Esophagus muscularis mucosa (tissue), 4 donors: Measurements from ENCODE around the gene PPP6R1. TPM values are rescaled to one million over a fixed set of nuclear protein-coding genes. Genes with fewer than 3 reads are reported as not detected.

ENCODE experiments used
- DNase-seq: peaks from one replicate; pipeline ENCODE4 v3.0.0-alpha.2; 2017; ENCODE audit errors: extremely low spot score
- H3K27ac ChIP-seq, 4 donors: fragments of 200-600 bp; sonication (generic); replicated peaks in 1 of 4; 1 replicate in 3 of 4; 2 replicates in 1 of 4; pipeline ENCODE4 v1.5.1; 2016 to 2019; ENCODE audit warnings: mild to moderate bottlenecking in 1 of 4
- H3K27me3 ChIP-seq, 4 donors: fragments of 200-600 bp; sonication (generic); one replicate each; pipeline versions ENCODE4 v1.5.1 to v1.6.0; 2016 to 2019
- H3K36me3 ChIP-seq, 4 donors: fragments of 200-600 bp; sonication (generic); one replicate each; pipeline ENCODE4 v1.5.1; 2016 to 2019
- H3K4me1 ChIP-seq, 4 donors: fragments of 200-600 bp; sonication (generic); one replicate each; pipeline ENCODE4 v1.5.1; 2016 to 2019
- H3K4me3 ChIP-seq, 4 donors: fragments of 200-600 bp; sonication (generic); 1 replicate in 2 of 4; 2 replicates in 2 of 4; pipeline ENCODE4 v1.5.1; 2016 to 2019; ENCODE audit warnings: mild to moderate bottlenecking in 4 of 4, moderate library complexity in 1 of 4
- H3K9me3 ChIP-seq, 4 donors: fragments of 200-600 bp; sonication (generic); 1 replicate in 3 of 4; 2 replicates in 1 of 4; pipeline ENCODE4 v1.5.1; 2016 to 2019
- EP300 ChIP-seq: sonication (generic); formaldehyde crosslinking; IDR thresholded peaks from one replicate; pipeline ENCODE4 v1.6.1; 2017; ENCODE audit warnings: antibody characterized with exemption
- POLR2A ChIP-seq: fragments of 450-650 bp; IDR thresholded peaks from one replicate; pipeline ENCODE4 v1.6.1; 2017; ENCODE audit warnings: antibody characterized with exemption, moderate library complexity, mild to moderate bottlenecking, low read depth
- POLR2AphosphoS5 ChIP-seq, 2 donors: sonication (generic); formaldehyde crosslinking; IDR thresholded peaks; one replicate each; pipeline ENCODE4 v1.6.1; 2017; ENCODE audit warnings: antibody characterized with exemption in 2 of 2
- WGBS: methylation state at CpG from one replicate; pipeline ENCODE4 v1.1.5; 2018; 5-methylcytosine and 5-hydroxymethylcytosine counted together
- intact Hi-C: fragments of 100-400 bp; cut with DNase I; formaldehyde crosslinking; loops from one replicate; pipeline ENCODE4 v1.15.1; 2023
- total RNA-seq, 4 donors: library from RNA; depleted of rRNA; stranded (reverse); fragments of >200 nt; gene quantifications; one replicate each; pipeline versions ENCODE4 v1.1.0 to v1.2.1, GENCODE V29; 2016
- TF ChIP-seq, protein P1 (sequence below), 3 experiments: fragments of 200-600 bp in 2 of 3; fragments of 450-650 bp in 1 of 3; sonication (generic) in 2 of 3; IDR thresholded peaks; one replicate each; pipeline ENCODE4 v1.5.1; 2017 to 2019; ENCODE audit warnings: antibody characterized with exemption in 3 of 3, mild to moderate bottlenecking in 2 of 3, moderate library complexity in 1 of 3

The PPP6R1 gene
- total RNA-seq, 4 donors from 2014 or later = 37.4 to 75.5 (median 45.6) TPM

DNA sequence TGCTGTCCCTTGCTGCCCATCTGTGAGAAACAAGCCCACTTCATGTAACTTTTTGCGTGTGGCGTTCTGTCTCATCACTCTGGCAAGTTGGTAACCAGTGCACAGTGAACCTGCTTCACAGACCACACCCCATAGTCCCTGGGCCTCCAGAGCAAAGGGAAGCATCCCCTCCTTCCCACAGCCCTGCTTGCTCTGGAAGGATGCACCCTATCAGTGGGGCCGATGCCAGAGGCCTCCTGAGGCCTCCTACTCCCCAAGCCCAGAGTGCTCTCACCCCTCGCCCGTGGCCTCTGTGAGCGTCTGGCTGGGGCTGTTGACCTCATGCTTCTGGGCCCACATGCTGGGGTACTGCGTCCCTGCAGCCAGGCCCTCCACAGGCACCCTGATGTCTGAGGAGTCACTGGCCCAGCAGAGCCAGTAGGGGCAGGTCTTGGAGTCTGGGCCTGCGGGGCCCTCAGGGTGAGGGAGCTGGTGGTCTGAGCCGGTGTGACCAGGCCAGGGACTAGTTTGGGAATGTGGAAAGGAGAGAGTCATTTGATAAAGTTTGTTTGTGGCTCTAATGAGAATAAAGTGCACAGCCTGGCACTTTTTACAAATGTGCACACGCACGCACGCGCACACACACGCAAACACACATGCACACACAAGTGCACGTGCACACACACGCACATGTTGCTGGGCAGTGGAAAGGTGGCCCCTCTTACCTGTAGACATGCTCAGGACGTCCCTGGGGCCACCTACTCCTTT is 35.4 kb downstream of the PPP6R1 start:
- Histone ChIP-seq H3K9me3 (peaks cover 0 to 7% (median 0%) of the 10 kb centered on the region in 4 donors), H3K36me3 (peaks cover 0 to 31% (median 28%) of the 10 kb centered on the region in 4 donors), H3K27ac (no peak overlapping the region), H3K4me3 (no peak overlapping the region), H3K27me3 (no peaks in the 10 kb centered on the region), H3K4me1 (peaks cover 0 to 3% (median 0%) of the 10 kb centered on the region in 4 donors)
- WGBS = 89% methylated on average over 14 of the region's 17 CpGs
- no peak for DNase-seq
- intact Hi-C loops = no loop called here
- TF ChIP-seq, protein P1, sequence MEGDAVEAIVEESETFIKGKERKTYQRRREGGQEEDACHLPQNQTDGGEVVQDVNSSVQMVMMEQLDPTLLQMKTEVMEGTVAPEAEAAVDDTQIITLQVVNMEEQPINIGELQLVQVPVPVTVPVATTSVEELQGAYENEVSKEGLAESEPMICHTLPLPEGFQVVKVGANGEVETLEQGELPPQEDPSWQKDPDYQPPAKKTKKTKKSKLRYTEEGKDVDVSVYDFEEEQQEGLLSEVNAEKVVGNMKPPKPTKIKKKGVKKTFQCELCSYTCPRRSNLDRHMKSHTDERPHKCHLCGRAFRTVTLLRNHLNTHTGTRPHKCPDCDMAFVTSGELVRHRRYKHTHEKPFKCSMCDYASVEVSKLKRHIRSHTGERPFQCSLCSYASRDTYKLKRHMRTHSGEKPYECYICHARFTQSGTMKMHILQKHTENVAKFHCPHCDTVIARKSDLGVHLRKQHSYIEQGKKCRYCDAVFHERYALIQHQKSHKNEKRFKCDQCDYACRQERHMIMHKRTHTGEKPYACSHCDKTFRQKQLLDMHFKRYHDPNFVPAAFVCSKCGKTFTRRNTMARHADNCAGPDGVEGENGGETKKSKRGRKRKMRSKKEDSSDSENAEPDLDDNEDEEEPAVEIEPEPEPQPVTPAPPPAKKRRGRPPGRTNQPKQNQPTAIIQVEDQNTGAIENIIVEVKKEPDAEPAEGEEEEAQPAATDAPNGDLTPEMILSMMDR (IDR thresholded peaks at IDR 0.05) = no peak
- TF ChIP-seq POLR2AphosphoS5 (IDR thresholded peaks at IDR 0.05) (no peak), POLR2A (no peak), EP300 (no peak)

DNA sequence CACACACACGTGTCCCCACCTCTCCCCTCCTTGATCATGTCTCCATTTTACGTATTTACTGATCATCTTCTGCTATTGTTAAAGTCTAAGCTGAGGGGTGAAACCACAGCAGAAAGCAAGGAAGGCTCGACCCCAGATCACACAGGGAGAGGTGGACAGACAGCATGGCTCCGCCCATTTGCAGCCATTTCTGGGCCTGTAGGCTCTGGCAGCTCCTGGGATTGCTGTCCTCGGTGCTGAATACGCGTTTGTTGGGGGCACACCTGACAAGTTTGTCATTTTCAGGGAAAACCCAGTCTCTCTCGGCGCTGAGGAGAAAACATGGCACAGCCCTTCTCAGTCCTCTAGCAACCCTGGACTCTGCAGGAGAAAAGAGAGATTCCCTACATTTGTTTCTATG is 38.3 kb downstream of the PPP6R1 start:
- WGBS = 80% methylated on average over 9 of the region's 9 CpGs
- intact Hi-C loops = no loop called here
- Histone ChIP-seq H3K4me3 (no peak overlapping the region), H3K27ac (no peak overlapping the region), H3K27me3 (peaks cover 0 to 17% (median 2%) of the 10 kb centered on the region in 4 donors), H3K36me3 (peaks cover 0 to 4% (median 2%) of the 10 kb centered on the region in 4 donors), H3K4me1 (peaks cover 5 to 15% (median 14%) of the 10 kb centered on the region in 4 donors), H3K9me3 (peaks cover 0 to 7% (median 0%) of the 10 kb centered on the region in 4 donors)
- no peak for DNase-seq
- TF ChIP-seq, protein P1 (IDR thresholded peaks at IDR 0.05) = no peak

DNA sequence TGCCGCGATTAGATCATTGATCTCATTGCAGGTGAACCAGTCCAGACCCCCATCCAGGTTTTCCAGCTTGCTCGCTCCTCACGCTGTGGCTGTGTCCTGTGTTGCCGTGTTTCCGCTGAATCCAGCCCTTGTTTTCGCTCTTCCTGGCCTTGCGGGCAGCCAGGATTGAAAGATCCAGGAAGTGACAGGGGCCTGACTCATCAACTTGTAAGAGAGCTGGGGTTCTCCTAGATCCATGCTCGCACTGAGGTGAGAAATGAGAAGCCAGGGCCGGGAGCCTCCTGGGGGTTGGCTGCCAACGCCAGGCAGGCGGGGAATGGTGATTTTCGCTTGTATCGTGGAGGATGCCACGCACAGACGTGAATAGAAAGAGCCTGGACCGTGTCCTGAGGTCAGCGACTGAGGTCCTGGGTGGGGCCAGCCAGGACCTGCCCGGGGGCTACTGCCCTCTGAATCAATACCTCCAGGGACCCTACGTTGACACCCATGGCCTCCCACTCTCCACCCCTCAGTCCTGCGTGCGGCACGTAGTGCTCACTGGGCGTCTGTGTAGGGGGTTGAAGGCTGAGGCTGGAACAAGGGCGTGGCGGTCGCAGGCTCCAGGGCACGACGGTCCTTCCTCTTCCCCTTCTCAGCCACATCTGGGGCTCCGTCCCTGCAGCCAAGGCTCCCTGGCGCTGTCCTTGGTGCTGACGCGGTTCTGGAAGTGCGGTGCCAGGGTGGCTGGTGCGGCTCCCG is 42.2 kb downstream of the PPP6R1 start:
- TF ChIP-seq, protein P1 (IDR thresholded peaks at IDR 0.05) = no peak
- TF ChIP-seq POLR2AphosphoS5 (IDR thresholded peaks at IDR 0.05) = peak; percentile 43 to 62
- peak; percentile 32 for TF ChIP-seq POLR2A
- TF ChIP-seq EP300 = no peak
- 7% methylated on average over 28 of the region's 36 CpGs for WGBS
- peaks cover 0 to 56% (median 2%) of the 10 kb centered on the region in 4 donors for H3K27me3 ChIP-seq
- no peaks in the 10 kb centered on the region for H3K36me3 ChIP-seq
- peak overlapping the region in 3 of 4 donors; percentile 31 to 50 (median 46) for H3K27ac ChIP-seq
- peaks cover 0 to 19% (median 7%) of the 10 kb centered on the region in 4 donors for H3K9me3 ChIP-seq
- no peak for DNase-seq
- H3K4me3 ChIP-seq = peak overlapping the region; percentile 34 to 51 (median 46)
- intact Hi-C loops = loop anchor here (5.0 kb wide), 1 partner anchor 41 kb away; the partner anchor contains the start of gene PPP6R1
- peaks cover 5 to 15% (median 14%) of the 10 kb centered on the region in 4 donors for H3K4me1 ChIP-seq

DNA sequence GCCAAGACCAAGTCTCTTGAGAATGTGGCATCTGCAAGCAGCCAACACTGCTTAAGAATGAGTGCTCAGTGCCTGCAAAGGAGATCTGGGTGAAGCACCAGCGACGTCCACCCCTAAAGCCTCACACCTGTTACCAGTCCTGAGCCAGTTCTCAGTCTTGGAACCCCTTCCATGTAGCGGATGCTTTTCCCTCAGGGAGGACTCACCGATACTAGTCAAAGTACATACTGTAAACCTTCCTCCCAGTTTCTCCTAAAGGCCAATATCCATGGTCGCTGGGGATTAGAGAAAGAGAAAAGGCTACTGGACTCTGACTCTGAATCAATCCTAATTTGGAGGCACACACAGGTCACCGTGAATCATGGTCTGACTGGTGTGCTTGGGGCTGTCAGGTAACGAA is 45.3 kb downstream of the PPP6R1 start:
- TF ChIP-seq EP300 = no peak
- no peak for TF ChIP-seq POLR2A
- TF ChIP-seq POLR2AphosphoS5 (IDR thresholded peaks at IDR 0.05) = no peak
- TF ChIP-seq, protein P1 (IDR thresholded peaks at IDR 0.05) = no peak
- Histone ChIP-seq H3K36me3 (no peaks in the 10 kb centered on the region), H3K4me3 (no peak overlapping the region), H3K27ac (no peak overlapping the region), H3K4me1 (peaks cover 17 to 33% (median 26%) of the 10 kb centered on the region in 4 donors), H3K9me3 (peaks cover 0 to 11% (median 7%) of the 10 kb centered on the region in 4 donors), H3K27me3 (peaks cover 0 to 66% (median 2%) of the 10 kb centered on the region in 4 donors)
- WGBS = 88% methylated on average over 7 of the region's 7 CpGs
- DNase-seq = no peak
- intact Hi-C loops = no loop called here
